Activated T-cell treated with anti-CD3 and anti-CD28 coated beads, Interleukin-2, amount 50 U/mL, for 24 hours (primary cell): ENCODE measurements around the gene CFL2.
"Not testable (repeated sequence)": the region's sequence is repeated elsewhere in the genome, so short reads cannot be mapped to it uniquely, and the experiment has no call there.

Source experiments
- DNase-seq: peaks from one replicate; pipeline ENCODE4 v3.0.0-alpha.2; 2020
- H3K27ac Mint-ChIP-seq: 2 replicates; pipeline ENCODE4 v1.8.0; 2020; ENCODE audit warnings: mild to moderate bottlenecking, mixed read lengths
- H3K27me3 Mint-ChIP-seq: 2 replicates; pipeline ENCODE4 v1.8.0; 2020; ENCODE audit warnings: mixed read lengths
- H3K36me3 Mint-ChIP-seq: 2 replicates; pipeline ENCODE4 v1.8.0; 2020; ENCODE audit warnings: low read depth, mixed read lengths
- H3K4me1 Mint-ChIP-seq: 2 replicates; pipeline ENCODE4 v1.8.0; 2020; ENCODE audit warnings: low read depth, mixed read lengths
- H3K4me3 Mint-ChIP-seq: 2 replicates; pipeline ENCODE4 v1.8.0; 2020; ENCODE audit warnings: mild to moderate bottlenecking, moderate library complexity, mixed read lengths
- H3K9me3 Mint-ChIP-seq: 2 replicates; pipeline ENCODE4 v1.8.0; 2020; ENCODE audit warnings: mixed read lengths

CFL2 gene

DNA sequence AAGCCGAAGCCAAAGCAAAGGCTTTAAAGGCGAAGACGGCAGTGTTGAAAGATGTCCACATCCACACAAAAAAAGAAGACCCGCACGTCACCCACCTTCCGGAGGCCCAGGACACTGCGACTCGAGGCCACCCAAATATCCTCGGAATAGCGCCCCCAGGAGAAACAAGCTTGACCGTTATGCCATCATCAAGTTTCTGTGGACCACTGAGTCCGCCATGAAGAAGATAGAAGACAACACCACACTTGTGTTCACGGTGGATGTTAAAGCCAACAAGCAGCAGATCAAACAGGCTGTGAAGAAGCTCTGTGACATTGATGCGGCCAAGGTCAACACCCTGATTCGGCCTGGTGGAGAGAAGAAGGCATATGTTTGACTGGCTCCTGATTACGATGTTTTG, 20.2 kb downstream of the CFL2 start:
- H3K36me3 Mint-ChIP-seq, H3K4me3 Mint-ChIP-seq, H3K27ac Mint-ChIP-seq, H3K9me3 Mint-ChIP-seq, DNase-seq, H3K27me3 Mint-ChIP-seq: not testable (repeated sequence)
- peaks cover 11% of the 10 kb centered on the region for H3K4me1 Mint-ChIP-seq

DNA sequence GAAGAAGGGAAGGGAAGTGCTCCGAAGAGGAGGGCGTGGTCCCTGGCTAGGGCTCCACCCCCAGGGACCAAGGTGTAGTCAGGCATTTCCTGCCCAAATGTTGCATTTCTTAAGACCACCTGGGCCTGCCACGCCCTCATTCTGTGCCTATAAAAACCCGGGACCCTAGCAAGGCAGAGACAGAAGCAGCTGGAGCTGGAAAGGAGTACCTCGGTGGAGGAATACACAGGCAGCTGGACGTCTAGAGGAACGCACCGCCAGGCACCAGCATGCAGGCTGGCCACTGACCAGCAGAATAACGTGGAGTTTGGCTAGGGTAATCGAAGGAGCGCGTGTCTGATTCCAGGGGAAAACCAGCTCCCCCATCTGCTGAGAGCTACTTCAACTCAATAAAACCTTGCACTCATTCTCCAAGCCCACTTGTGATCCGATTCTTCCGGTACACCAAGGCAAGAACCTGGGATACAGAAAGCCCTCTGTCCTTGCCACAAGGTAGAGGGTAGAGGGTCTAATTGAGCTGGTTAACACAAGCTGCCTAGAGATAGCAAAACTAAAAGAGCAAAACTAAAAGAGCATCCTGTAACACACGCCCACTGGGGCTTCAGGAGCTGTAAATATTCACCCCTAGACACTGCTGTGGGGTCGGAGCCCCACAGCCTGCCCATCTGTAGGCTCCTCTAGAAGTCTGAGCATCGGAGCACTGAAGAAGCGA, 21.0 kb downstream of the CFL2 start:
- peak overlapping the region; percentile 32 for H3K4me3 Mint-ChIP-seq
- no peaks in the 10 kb centered on the region for H3K36me3 Mint-ChIP-seq
- H3K27ac Mint-ChIP-seq = no peak overlapping the region
- no peaks in the 10 kb centered on the region for H3K27me3 Mint-ChIP-seq
- no peaks in the 10 kb centered on the region for H3K9me3 Mint-ChIP-seq
- H3K4me1 Mint-ChIP-seq = peaks cover 11% of the 10 kb centered on the region
- peak; percentile 39 for DNase-seq

DNA sequence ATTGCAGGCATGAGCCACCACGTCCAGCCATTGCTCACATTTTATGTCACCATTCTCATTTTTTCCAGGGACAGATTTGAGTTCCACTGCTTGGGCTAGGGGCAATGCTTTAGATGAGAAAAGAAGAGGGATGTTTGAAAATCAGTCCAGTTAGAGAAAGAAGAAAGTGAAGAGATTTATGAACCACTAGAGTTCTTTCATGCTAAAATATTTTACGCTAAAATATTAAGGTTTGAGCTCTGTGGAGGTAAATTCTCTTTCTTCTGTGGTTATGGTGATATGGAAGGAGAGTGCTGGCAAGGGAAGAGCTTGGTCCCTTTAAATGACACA, 21.5 kb downstream of the CFL2 start:
- H3K27ac Mint-ChIP-seq = no peak overlapping the region
- no peaks in the 10 kb centered on the region for H3K9me3 Mint-ChIP-seq
- H3K4me3 Mint-ChIP-seq = no peak overlapping the region
- no peaks in the 10 kb centered on the region for H3K36me3 Mint-ChIP-seq
- peaks cover 11% of the 10 kb centered on the region for H3K4me1 Mint-ChIP-seq
- DNase-seq = no peak
- no peaks in the 10 kb centered on the region for H3K27me3 Mint-ChIP-seq

DNA sequence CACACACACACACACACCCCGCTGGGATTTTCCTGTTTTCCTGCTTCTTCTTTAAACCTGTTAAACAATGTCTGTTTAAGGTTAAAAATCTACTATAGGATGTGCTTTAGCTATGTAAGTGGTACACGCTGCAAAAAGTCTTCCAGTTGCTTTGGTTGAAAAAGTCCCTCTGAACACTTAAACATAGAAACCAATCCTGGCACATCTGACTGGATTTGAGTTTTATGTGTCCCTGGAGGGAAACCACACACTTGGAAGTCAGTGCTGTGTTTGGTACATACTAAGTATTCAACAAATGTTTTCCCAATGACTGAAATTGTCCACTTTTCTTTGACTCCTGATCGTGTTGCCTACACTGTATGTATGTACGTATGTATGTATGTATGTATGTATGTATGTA, 22.0 kb downstream of the CFL2 start:
- no peak overlapping the region for H3K4me3 Mint-ChIP-seq
- H3K4me1 Mint-ChIP-seq = peaks cover 11% of the 10 kb centered on the region
- H3K27ac Mint-ChIP-seq = no peak overlapping the region
- no peaks in the 10 kb centered on the region for H3K9me3 Mint-ChIP-seq
- H3K27me3 Mint-ChIP-seq = no peaks in the 10 kb centered on the region
- no peaks in the 10 kb centered on the region for H3K36me3 Mint-ChIP-seq
- DNase-seq = no peak

DNA sequence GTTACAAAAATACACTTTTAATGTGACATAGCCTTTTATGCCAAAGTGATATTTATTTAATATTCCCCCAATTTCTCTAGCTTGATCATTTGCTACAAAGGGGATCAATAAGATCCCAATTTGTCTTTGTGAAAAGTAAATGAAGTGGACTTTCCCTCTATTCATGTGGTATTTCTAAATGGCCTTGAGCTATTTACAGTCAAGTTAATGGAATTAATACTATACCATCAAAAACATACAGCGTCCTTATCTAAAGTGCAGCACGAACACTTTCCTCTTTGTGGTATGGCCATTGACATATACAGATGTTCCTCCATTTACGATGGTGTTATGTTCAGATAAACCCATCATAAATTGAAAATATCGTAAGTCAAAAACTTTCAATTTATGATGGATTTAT, 23.2 kb downstream of the CFL2 start:
- Mint-ChIP-seq H3K4me1 (peaks cover 11% of the 10 kb centered on the region), H3K27me3 (peaks cover 1% of the 10 kb centered on the region), H3K27ac (no peak overlapping the region), H3K4me3 (no peak overlapping the region), H3K9me3 (no peaks in the 10 kb centered on the region), H3K36me3 (no peaks in the 10 kb centered on the region)
- DNase-seq = no peak

DNA sequence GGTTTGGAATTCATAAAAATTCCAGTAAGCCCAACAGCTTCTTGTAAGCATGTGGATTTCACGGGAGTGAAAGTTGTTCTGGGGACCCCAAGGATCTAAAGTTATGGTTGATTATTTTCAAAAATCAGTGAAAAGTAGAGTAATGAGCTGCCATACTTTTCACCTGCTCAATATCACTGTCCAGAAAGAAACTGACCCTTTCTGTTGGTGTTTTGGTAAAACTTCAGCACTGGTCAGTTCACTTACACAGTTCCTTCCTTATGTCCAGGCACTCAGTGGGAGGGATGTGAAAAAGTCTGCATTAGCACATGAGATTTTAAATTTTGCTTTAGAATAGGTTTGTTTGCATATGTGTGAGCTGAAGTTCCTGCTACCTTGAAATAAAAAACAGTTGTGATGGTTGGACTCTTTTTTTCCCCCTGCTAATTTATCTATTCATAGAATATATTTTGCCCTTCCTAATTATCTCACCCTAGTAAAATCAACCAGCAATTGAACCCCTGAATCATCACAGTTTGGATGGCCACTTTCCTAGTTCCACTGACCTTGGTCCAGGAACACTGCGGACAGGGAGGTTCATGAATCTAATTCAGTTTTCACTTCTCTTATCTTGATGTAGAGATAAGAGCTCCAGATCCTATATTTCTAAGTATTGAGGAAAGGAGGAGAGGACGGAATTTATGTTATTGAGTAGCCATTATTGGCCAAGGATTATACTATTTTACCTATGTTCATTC, 25.8 kb downstream of the CFL2 start:
- no peaks in the 10 kb centered on the region for H3K36me3 Mint-ChIP-seq
- H3K4me3 Mint-ChIP-seq = no peak overlapping the region
- H3K9me3 Mint-ChIP-seq = no peaks in the 10 kb centered on the region
- peaks cover 3% of the 10 kb centered on the region for H3K27me3 Mint-ChIP-seq
- H3K27ac Mint-ChIP-seq = no peak overlapping the region
- peaks cover 11% of the 10 kb centered on the region for H3K4me1 Mint-ChIP-seq
- DNase-seq = no peak

DNA sequence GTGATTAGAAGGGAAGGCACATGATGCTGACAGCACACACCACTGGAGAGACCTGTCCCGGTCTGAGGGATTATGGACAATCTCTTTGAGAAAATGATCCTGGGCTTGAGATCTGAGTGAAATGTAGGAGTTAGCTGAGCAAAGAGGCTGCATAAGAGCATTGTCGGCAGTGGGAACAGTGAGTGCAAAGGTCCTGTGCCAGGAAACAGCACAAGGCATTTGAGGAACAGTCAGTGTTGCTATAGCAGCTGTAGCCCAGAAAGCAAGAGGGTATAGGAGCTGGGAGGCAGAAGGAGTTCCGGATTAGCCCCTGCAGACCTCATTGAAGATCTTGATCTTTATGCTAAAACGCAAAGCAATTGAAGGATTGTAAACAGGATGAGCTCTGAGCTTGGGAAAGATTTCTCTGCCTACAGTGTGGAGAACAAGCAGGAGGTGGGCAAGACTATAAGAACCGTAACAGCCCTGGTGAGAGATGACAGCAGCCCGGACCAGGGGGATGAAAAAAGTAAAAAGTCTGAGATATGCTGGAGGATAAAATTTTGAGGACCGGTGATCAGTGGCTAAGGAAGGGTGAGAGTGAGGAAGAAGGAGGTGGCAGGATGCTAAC, 28.5 kb downstream of the CFL2 start:
- peaks cover 3% of the 10 kb centered on the region for H3K27me3 Mint-ChIP-seq
- H3K4me1 Mint-ChIP-seq = peaks cover 7% of the 10 kb centered on the region
- H3K9me3 Mint-ChIP-seq = no peaks in the 10 kb centered on the region
- H3K36me3 Mint-ChIP-seq = no peaks in the 10 kb centered on the region
- no peak for DNase-seq
- no peak overlapping the region for H3K4me3 Mint-ChIP-seq
- H3K27ac Mint-ChIP-seq = no peak overlapping the region

DNA sequence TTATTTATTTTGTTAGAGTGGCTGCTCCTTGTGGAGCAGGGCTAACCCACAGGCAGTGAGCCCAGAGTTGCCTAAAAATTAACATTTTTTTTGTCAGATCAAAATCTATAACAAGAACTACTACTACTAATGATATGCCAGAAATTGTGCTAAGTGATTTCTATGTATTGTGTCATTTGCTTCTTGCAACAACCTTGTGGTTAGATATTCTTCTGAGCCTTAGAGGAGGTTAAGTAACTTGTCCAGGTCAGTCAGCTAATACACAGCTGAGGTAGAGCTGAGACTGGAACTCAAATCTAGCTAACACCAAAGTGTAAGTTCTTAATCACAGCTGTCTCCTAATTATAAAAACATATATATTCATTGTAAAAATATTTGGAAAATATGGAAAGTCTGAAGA, 29.8 kb downstream of the CFL2 start:
- Mint-ChIP-seq H3K27me3 (peaks cover 3% of the 10 kb centered on the region), H3K4me3 (no peak overlapping the region), H3K4me1 (peaks cover 7% of the 10 kb centered on the region), H3K9me3 (no peaks in the 10 kb centered on the region), H3K27ac (no peak overlapping the region), H3K36me3 (no peaks in the 10 kb centered on the region)
- DNase-seq = no peak

DNA sequence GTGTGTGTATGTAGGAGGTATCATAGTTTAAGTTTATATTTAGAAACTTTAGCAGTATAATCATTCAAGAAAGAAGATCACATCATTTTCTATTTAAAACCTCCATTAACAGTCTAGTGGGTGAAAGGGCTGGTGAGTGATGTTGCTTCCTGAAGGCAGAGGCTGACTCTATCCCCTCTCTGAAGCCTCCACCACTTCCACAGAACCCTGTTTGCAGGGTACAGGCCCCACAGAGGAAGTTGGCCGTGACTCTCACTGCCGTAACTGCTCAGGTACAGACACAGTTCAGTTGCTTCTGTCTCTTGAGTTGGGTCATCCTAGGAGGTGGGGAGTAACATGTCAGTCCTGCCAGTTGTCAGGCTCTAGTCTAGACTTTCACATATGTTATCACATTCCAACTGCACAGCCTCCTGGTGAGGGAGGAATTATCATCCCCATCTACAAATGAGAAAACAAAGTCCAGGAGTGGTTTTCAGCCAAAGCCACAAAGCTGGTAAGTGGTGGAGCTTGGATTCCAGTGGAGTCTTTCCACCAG, 31.5 kb downstream of the CFL2 start:
- no peaks in the 10 kb centered on the region for H3K9me3 Mint-ChIP-seq
- H3K36me3 Mint-ChIP-seq = no peaks in the 10 kb centered on the region
- peaks cover 3% of the 10 kb centered on the region for H3K27me3 Mint-ChIP-seq
- no peak overlapping the region for H3K4me3 Mint-ChIP-seq
- DNase-seq = no peak
- no peak overlapping the region for H3K27ac Mint-ChIP-seq
- peaks cover 8% of the 10 kb centered on the region for H3K4me1 Mint-ChIP-seq

DNA sequence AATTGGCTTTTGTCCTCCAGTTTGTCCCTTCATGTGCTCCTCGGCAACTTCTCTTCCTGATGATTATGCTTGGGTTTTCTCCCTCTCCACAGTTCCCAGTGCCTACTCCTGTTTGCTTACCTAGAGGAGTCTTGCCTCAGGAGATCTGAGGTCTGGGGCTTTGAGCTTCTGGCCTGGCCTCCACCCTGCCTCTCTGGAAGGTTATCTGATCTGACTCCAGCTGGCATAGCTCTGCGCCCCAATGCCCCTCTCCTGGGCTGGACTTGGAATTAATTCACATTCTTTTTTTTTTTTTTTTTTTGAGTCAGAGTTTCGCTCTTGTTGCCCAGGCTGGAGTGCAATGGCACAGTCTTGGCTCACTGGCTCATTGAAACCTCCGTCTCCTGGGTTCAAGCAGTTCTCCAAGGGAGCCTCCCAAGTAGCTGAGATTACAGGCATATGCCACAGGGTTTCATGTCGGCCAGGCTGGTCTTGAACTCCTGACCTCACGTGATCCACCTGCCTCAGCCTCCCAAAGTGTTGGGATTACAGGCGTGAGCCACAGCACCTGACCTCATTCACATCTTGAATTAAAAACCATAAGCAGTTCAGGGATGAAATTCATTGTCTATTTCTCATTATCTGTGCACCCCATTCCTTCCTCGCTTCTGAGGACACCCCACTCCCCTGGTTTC, 33.5 kb downstream of the CFL2 start:
- no peak overlapping the region for H3K4me3 Mint-ChIP-seq
- no peaks in the 10 kb centered on the region for H3K27me3 Mint-ChIP-seq
- no peak overlapping the region for H3K27ac Mint-ChIP-seq
- no peaks in the 10 kb centered on the region for H3K9me3 Mint-ChIP-seq
- H3K4me1 Mint-ChIP-seq = peaks cover 9% of the 10 kb centered on the region
- DNase-seq = no peak
- no peaks in the 10 kb centered on the region for H3K36me3 Mint-ChIP-seq

DNA sequence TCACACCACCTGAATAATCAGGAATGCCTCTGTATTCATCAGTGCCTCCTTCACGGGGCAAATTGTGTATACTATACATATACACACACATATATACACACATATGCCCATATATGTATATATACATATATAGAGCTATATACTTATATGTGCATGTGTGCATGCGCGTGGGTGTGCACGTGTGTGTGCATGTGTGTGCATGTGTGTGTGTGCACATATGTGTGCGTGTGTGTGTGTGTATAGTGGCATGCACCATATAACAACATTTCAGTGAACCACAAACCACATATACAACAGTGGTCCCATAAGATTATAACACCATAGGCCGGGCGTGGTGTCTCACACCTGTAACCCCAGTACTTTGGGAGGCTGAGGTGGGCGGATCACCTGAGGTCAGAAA, 35.7 kb downstream of the CFL2 start:
- no peaks in the 10 kb centered on the region for H3K9me3 Mint-ChIP-seq
- DNase-seq = no peak
- H3K27me3 Mint-ChIP-seq = no peaks in the 10 kb centered on the region
- H3K27ac Mint-ChIP-seq = no peak overlapping the region
- H3K36me3 Mint-ChIP-seq = no peaks in the 10 kb centered on the region
- no peak overlapping the region for H3K4me3 Mint-ChIP-seq
- H3K4me1 Mint-ChIP-seq = peaks cover 9% of the 10 kb centered on the region

DNA sequence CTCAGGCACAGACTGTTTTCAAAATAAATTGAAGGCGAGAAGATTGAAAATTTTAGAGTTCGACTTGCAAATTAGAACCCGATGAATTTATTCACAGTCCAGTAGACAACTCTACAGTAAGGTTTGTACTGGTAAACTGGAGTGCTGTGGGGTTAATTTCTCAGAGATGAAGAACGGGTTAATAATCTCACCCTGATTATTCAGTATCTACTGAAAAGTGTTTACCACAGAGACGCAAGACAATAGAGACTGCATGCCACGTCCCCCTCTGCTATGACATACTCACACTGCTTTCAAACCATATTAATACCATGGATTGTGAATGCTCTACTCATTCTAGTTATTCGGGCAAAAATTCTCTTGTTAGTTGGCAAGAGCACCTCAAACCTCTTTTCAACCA, 36.1 kb downstream of the CFL2 start:
- H3K36me3 Mint-ChIP-seq = no peaks in the 10 kb centered on the region
- H3K27ac Mint-ChIP-seq = no peak overlapping the region
- peaks cover 9% of the 10 kb centered on the region for H3K4me1 Mint-ChIP-seq
- no peaks in the 10 kb centered on the region for H3K27me3 Mint-ChIP-seq
- no peak overlapping the region for H3K4me3 Mint-ChIP-seq
- H3K9me3 Mint-ChIP-seq = no peaks in the 10 kb centered on the region
- no peak for DNase-seq

DNA sequence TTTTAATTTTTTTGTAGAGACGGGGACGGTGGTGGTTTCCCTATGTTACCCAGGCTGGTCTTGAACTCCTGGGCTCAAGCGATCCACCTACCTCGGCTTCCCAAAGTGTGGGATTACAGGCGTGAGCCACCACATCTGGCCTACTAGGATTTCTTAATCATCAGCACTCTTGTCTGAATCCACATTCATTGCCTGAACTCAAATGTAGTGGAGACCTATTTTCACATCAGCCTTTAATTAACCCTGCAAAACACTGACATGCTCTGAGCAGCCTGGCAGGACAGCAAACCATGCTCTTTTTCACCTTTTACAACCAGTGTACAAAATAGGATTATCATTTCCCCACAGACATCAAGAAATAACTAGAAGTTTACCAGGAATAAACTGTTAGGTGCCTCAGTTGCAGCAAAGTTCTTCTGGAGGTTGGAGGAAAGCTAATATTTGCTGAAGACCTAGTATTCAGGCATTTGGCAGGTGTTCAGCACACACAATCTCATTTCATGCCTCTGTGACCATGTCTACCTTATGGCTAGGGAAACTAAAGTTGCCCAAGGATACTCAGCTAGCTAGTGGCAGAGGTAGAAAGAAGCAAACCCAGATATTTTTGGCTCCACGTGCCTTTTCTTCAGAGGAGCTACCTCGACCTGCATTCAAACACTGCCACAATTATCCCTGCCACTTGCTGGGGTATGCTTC, 37.7 kb downstream of the CFL2 start:
- no peaks in the 10 kb centered on the region for H3K36me3 Mint-ChIP-seq
- H3K27me3 Mint-ChIP-seq = no peaks in the 10 kb centered on the region
- H3K27ac Mint-ChIP-seq = no peak overlapping the region
- no peaks in the 10 kb centered on the region for H3K9me3 Mint-ChIP-seq
- no peak for DNase-seq
- H3K4me1 Mint-ChIP-seq = peaks cover 2% of the 10 kb centered on the region
- H3K4me3 Mint-ChIP-seq = no peak overlapping the region

DNA sequence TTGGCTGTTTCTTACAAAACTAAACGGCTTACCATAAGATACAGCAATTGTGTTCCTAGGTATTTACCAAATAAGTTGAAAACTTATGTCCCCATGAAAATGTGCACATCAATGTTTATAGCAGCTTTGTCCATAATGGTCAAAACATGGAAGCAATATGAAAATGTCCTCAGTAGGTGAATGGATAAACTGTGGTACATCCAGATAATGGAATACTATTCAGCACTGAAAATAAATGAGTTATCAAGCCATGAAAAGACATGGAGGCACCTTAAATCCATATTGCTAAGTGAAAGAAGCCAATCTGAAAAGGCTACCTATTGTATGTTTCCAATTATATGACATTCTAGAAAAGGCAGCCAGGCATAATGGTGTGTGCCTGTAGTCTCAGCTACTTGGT, 40.7 kb downstream of the CFL2 start:
- Mint-ChIP-seq H3K27me3 (no peaks in the 10 kb centered on the region), H3K4me1 (peaks cover 2% of the 10 kb centered on the region), H3K9me3 (no peaks in the 10 kb centered on the region), H3K4me3 (no peak overlapping the region), H3K27ac (no peak overlapping the region), H3K36me3 (no peaks in the 10 kb centered on the region)
- no peak for DNase-seq
